ENCODE measurements around the gene SLC25A42.

Gene SLC25A42

DNA sequence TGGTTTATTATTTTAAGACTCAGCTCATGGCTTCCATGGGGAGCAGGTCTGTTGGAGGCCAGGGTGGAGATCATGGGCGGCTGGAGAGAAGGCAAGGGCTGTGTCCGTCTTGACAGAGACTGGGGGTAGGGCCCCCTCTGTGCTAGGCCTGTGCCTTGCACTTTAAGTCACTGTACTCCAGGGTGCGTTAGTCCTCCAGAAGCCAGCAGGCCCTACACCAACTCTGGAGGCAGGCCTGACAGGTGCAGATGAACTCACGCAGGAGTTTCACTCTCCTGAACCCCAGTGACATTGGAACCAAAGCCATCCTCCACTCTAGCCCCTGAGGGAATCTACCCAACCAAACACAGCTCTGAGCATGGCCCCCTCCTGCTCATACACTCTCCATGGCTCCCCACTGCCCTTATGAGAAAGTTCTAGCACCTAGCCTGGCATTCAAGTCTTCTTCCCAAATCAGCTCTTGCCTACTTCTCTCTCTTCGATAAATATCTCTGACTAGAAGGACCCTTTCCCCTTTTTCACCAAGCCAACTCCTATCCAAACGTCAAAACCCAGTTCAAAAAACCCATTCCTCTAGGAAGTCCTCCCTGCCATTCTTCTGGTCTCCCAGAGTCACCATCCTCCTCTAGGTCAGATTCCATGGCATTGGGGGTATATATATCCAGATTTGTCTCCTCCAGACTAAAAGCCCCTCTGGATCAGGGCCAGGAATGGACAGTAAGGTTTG lies 91.1 kb downstream of the SLC25A42 start:
- no peak overlapping the region for H3K27ac ChIP-seq (ENCODE audit: low read depth, low read length)
- H3K36me3 ChIP-seq (ENCODE audit: control insufficient read depth, insufficient read depth, low read length), result no peaks in the 10 kb centered on the region
- no peak overlapping the region for H3K9ac ChIP-seq (ENCODE audit: low read depth, low read length)
- no peak overlapping the region for H3K4me3 ChIP-seq (ENCODE audit: low read depth, low read length)
- no peaks in the 10 kb centered on the region for H3K4me1 ChIP-seq (ENCODE audit: control insufficient read depth, insufficient read depth, low read length)
- no peaks in the 10 kb centered on the region for H3K9me3 ChIP-seq (ENCODE audit: control insufficient read depth, insufficient read depth, low read length)
- H3K27me3 ChIP-seq (ENCODE audit: control insufficient read depth, insufficient read depth, low read length), result 0 out of 2 replicates have a peak, but pooled peaks cover 4% of the 10 kb centered on the region

DNA sequence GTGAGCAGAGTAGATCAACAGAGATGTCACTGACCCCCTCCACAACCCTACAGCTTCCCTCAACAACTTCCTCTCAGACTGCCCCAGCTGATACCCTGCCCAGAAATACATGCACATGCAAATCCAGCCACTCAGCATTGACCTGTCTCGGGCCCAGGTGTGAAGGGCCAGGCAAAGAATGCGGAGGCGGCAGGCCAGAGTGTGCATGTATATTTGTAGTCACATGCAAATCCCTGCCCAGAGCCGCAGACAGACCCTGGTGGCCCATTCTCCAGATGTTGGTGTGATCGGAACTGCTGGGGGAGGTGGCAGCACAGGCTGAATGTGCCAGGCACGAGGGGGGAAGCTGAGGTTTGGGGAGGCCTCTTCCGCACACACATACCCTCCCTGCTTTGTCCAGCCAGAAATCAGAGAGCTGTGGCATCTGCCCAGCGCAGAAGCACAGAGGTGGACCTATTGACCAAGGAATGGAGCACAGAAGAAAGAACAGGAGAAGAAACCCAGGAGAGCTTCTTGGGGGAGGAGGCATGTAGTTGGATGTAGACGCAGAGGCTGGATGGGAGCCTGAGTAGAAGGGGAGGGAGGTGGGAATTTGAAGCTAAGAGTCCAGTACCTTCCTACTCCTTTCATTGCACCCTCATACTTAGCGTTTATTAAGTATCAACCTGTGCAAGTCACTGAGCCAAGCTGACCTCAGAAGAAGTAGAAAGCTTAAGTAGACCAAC lies 91.9 kb downstream of the SLC25A42 start:
- 0 out of 2 replicates have a peak, but pooled peaks cover 4% of the 10 kb centered on the region for H3K27me3 ChIP-seq (ENCODE audit: control insufficient read depth, insufficient read depth, low read length)
- no peaks in the 10 kb centered on the region for H3K9me3 ChIP-seq (ENCODE audit: control insufficient read depth, insufficient read depth, low read length)
- H3K4me1 ChIP-seq (ENCODE audit: control insufficient read depth, insufficient read depth, low read length), result peaks cover under 1% of the 10 kb centered on the region; the same call in 1 of the 2 replicates
- no peak overlapping the region for H3K27ac ChIP-seq (ENCODE audit: low read depth, low read length)
- H3K36me3 ChIP-seq (ENCODE audit: control insufficient read depth, insufficient read depth, low read length), result no peaks in the 10 kb centered on the region
- no peak overlapping the region for H3K9ac ChIP-seq (ENCODE audit: low read depth, low read length)
- H3K4me3 ChIP-seq (ENCODE audit: low read depth, low read length), result no peak overlapping the region

DNA sequence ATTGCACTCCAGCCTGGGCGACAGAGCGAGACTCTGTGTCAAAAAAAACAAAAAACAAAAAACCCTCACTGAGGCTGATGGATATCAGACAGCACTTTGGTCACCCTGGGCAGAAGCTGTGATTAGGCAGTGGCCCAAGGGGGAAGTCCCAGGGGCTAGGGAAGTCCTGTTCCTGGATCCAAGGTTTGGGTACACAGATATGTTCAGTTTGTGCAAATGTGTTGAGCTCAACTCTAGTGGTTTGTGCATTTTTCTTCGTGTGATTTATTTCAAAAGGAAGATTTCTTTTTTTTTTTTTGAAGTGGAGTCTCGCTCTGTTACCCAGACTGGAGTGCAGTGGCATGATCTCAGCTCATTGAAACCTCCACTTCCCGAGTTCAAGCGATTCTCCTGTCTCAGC lies 94.0 kb downstream of the SLC25A42 start:
- peaks cover 4% of the 10 kb centered on the region; the same call in 1 of the 2 replicates for H3K4me1 ChIP-seq (ENCODE audit: control insufficient read depth, insufficient read depth, low read length)
- no peak overlapping the region for H3K27ac ChIP-seq (ENCODE audit: low read depth, low read length)
- H3K9me3 ChIP-seq (ENCODE audit: control insufficient read depth, insufficient read depth, low read length), result no peaks in the 10 kb centered on the region

DNA sequence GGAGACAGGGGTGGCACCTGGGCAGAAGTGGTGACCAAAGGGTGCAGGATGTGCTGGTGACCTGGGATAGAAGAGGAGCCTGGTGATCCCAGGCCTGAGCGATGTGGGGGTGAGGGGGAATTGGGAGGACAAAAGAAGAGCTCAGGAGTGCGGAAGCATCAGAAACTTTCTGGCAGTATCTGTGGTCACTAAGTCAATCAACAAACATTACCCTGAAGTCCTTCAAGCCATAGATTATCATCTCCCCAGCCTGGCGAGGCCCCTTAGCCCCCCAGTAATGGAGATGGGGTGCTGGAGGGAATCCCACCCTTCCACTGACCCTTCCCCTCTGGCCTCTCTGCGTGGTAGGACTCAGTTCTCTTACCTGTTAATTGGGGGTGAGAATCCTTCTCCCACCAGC lies 95.7 kb downstream of the SLC25A42 start:
- H3K4me3 ChIP-seq (ENCODE audit: low read depth, low read length), result no peak overlapping the region
- peaks cover 4% of the 10 kb centered on the region; the same call in 1 of the 2 replicates for H3K4me1 ChIP-seq (ENCODE audit: control insufficient read depth, insufficient read depth, low read length)
- H3K27me3 ChIP-seq (ENCODE audit: control insufficient read depth, insufficient read depth, low read length), result 0 out of 2 replicates have a peak, but pooled peaks cover 4% of the 10 kb centered on the region
- no peak overlapping the region for H3K9ac ChIP-seq (ENCODE audit: low read depth, low read length)
- H3K27ac ChIP-seq (ENCODE audit: low read depth, low read length), result no peak overlapping the region
- no peaks in the 10 kb centered on the region for H3K9me3 ChIP-seq (ENCODE audit: control insufficient read depth, insufficient read depth, low read length)
- no peaks in the 10 kb centered on the region for H3K36me3 ChIP-seq (ENCODE audit: control insufficient read depth, insufficient read depth, low read length)

More for the DNA sequence above, 94.0 kb downstream of the SLC25A42 start:
- Histone ChIP-seq H3K9ac (ENCODE audit: low read depth, low read length) (no peak overlapping the region), H3K36me3 (ENCODE audit: control insufficient read depth, insufficient read depth, low read length) (no peaks in the 10 kb centered on the region), H3K27me3 (ENCODE audit: control insufficient read depth, insufficient read depth, low read length) (0 out of 2 replicates have a peak, but pooled peaks cover 4% of the 10 kb centered on the region), H3K4me3 (ENCODE audit: low read depth, low read length) (no peak overlapping the region)

DNA sequence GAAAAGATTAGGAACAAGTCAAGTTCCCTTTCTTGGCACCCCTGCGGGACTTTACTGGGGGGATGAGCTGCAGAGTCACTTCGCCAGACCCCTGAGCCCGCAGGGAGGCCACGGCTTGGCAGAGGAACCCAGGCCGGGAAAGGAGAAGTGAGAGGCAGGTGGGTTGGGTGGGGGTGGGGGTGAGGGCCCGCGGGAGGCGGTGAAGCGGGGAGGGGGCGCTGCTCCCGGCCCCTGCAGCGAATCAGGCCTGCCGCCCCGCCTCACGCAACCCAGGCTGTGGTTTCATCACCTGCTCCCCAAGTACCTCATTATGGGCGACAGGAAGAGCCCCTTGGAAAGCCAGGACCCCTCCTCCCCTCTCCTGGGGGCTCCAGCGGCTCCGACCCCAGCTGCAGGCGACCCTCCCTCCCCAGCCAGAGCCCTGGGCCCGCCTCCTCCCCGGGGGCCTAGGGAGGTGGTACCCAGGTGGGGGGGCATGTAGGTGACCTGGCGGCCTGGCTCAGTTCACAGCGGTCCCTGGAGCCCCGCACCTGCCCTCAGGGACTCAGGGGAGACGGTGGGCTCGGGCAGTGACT lies 96.8 kb downstream of the SLC25A42 start:
- Histone ChIP-seq H3K9ac (ENCODE audit: low read depth, low read length) (no peak overlapping the region), H3K4me1 (ENCODE audit: control insufficient read depth, insufficient read depth, low read length) (peaks cover 4% of the 10 kb centered on the region; the same call in 1 of the 2 replicates), H3K9me3 (ENCODE audit: control insufficient read depth, insufficient read depth, low read length) (no peaks in the 10 kb centered on the region), H3K4me3 (ENCODE audit: low read depth, low read length) (no peak overlapping the region), H3K36me3 (ENCODE audit: control insufficient read depth, insufficient read depth, low read length) (no peaks in the 10 kb centered on the region), H3K27ac (ENCODE audit: low read depth, low read length) (no peak overlapping the region), H3K27me3 (ENCODE audit: control insufficient read depth, insufficient read depth, low read length) (0 out of 2 replicates have a peak, but pooled peaks cover 4% of the 10 kb centered on the region)

DNA sequence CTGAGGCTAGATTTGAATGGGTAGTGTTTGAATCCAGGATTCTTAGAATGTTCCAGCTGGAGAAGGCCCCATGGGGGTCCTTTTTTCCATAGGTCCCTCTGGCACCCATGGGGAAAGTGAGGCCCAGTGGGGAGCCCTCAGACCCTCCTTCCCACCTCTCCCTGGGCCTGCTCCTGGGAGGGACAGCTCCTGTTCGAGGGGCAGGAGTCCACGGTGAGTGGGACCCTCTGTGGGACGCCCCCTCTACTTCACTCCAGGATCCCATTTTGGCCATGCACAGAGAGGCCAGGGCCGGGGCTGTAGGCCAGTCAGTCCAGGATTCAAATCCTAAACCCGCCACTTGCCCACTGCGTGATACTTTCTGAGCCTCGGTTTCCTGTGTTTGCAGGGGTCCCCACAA lies 98.7 kb downstream of the SLC25A42 start:
- Histone ChIP-seq H3K27ac (ENCODE audit: low read depth, low read length) (no peak overlapping the region), H3K9ac (ENCODE audit: low read depth, low read length) (no peak overlapping the region), H3K9me3 (ENCODE audit: control insufficient read depth, insufficient read depth, low read length) (no peaks in the 10 kb centered on the region), H3K27me3 (ENCODE audit: control insufficient read depth, insufficient read depth, low read length) (peaks cover 2% of the 10 kb centered on the region), H3K36me3 (ENCODE audit: control insufficient read depth, insufficient read depth, low read length) (no peaks in the 10 kb centered on the region), H3K4me3 (ENCODE audit: low read depth, low read length) (no peak overlapping the region), H3K4me1 (ENCODE audit: control insufficient read depth, insufficient read depth, low read length) (peaks cover 4% of the 10 kb centered on the region; the same call in 1 of the 2 replicates)

Data from HUES48 (cell line).